Measurements from ENCODE around the gene ATP6V0A4.

Gene ATP6V0A4

DNA sequence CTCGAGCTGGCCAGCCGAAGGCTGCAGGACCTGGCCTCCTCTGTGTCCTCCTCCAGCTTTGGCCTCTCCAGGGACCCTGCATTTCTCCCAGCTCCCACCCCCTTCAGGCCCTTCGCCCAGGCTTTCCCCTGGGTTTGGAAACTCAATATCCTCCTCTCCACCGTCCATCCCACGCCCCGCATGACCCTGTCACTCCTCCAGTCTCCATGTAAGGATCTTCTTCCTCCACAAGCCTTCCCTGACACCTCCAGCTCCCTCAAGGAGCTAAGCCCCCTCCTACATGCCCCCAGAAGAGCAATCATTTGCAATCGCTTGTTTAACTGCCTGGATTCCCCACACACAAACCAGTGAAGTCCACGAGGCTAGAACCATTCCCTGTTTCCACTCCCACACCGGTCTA lies 24.8 kb downstream of the ATP6V0A4 start:
- DNase-seq (ENCODE audit: low read depth): no peak
- H3K4me3 ChIP-seq (replicated peaks; ENCODE audit: low read depth, low read length): no peak overlapping the region
- TF ChIP-seq, protein P1, sequence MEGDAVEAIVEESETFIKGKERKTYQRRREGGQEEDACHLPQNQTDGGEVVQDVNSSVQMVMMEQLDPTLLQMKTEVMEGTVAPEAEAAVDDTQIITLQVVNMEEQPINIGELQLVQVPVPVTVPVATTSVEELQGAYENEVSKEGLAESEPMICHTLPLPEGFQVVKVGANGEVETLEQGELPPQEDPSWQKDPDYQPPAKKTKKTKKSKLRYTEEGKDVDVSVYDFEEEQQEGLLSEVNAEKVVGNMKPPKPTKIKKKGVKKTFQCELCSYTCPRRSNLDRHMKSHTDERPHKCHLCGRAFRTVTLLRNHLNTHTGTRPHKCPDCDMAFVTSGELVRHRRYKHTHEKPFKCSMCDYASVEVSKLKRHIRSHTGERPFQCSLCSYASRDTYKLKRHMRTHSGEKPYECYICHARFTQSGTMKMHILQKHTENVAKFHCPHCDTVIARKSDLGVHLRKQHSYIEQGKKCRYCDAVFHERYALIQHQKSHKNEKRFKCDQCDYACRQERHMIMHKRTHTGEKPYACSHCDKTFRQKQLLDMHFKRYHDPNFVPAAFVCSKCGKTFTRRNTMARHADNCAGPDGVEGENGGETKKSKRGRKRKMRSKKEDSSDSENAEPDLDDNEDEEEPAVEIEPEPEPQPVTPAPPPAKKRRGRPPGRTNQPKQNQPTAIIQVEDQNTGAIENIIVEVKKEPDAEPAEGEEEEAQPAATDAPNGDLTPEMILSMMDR (IDR thresholded peaks at IDR 0.05; ENCODE audit: low read length, missing control alignments): no peak

GRCh38 chr7:138770904-138771303 lies 27.1 kb downstream of the ATP6V0A4 start:
- TF ChIP-seq, protein P1 (IDR thresholded peaks at IDR 0.05; ENCODE audit: low read length, missing control alignments): no peak
- no peak overlapping the region for H3K4me3 ChIP-seq (replicated peaks; ENCODE audit: low read depth, low read length)
- no peak for DNase-seq (ENCODE audit: low read depth)

DNA sequence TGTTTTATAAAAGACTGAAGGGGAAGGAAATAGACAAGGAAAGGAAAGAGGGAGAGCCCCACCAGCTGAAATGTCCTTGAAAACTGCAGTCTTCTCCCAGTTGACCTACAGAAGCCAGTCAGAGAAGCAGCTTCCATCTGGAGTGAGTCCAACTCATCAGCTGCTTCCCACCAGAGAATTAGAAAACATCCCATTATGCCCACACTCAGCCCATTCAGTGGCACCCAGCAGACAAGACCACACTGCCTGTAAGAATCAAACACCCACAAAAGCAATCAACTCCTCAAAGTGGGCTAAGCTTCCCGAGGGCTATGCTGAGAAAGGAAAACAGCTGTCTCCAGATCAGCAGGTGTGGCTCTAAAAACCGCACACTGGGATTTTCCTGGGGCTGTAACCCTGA lies 29.8 kb downstream of the ATP6V0A4 start:
- H3K4me3 ChIP-seq (replicated peaks; ENCODE audit: low read depth, low read length): no peak overlapping the region
- no peak for DNase-seq (ENCODE audit: low read depth)
- TF ChIP-seq, protein P1 (IDR thresholded peaks at IDR 0.05; ENCODE audit: low read length, missing control alignments): no peak

- H3K4me3 ChIP-seq (replicated peaks; ENCODE audit: low read depth, low read length): no peak overlapping the region
- TF ChIP-seq, protein P1 (IDR thresholded peaks at IDR 0.05; ENCODE audit: low read length, missing control alignments): no peak
- DNase-seq (ENCODE audit: low read depth): no peak
Observed at GRCh38 chr7:138756591-138757242, 41.3 kb downstream of the ATP6V0A4 start.

GRCh38 chr7:138755842-138756590 lies 42.0 kb downstream of the ATP6V0A4 start:
- TF ChIP-seq, protein P1 (IDR thresholded peaks at IDR 0.05; ENCODE audit: low read length, missing control alignments): no peak
- H3K4me3 ChIP-seq (replicated peaks; ENCODE audit: low read depth, low read length): no peak overlapping the region
- no peak for DNase-seq (ENCODE audit: low read depth)

- DNase-seq (ENCODE audit: low read depth): peak; percentile 14
Observed at GRCh38 chr7:138755331-138755747, 42.7 kb downstream of the ATP6V0A4 start.

More at GRCh38 chr7:138755331-138755747, 42.7 kb downstream of the ATP6V0A4 start:
- TF ChIP-seq, protein P1 (IDR thresholded peaks at IDR 0.05; ENCODE audit: low read length, missing control alignments): no peak
- no peak overlapping the region for H3K4me3 ChIP-seq (replicated peaks; ENCODE audit: low read depth, low read length)

All from fibroblast of pulmonary artery (primary cell).